ENCODE data around the gene GPSM3.

The GPSM3 gene

DNA sequence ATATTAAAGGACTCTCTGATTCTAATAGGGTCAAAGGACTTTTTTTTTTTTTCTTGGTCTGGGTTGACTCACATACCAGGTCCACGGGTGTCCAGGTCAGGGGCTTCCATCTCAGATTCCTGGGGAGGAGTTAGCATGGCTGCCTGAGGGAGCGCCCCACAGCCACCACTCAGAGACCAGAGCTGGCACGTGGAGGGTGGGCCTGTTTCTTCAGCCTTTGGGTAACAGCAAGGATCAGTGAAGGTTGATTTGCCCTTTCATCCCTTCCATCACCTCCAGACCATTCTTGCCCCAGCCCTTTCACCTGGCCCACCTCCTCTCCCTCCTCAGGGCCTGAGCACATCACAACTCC is 5.9 kb upstream of the GPSM3 start:
- no peaks in the 10 kb centered on the region for H3K36me3 ChIP-seq (ENCODE audit: control insufficient read depth in 2 of 2, insufficient read depth in 1 of 2, low read length in 2 of 2)
- ChIA-PET POLR2A (interaction anchor here (1.5 kb wide), 2 partner anchors 68 to 774 kb away, joined by 4 to 5 read pairs; partner anchors contain the start of gene FKBPL), CTCF (interaction anchor here (0.6 kb wide), 1 partner anchor 48 kb away, joined by 5 read pairs; no protein-coding TSS in a partner anchor)
- no peak for TF ChIP-seq SP3 (tag by site-specific recombination; IDR thresholded peaks at IDR 0.05)
- no peak for TF ChIP-seq ZNF394 (tag by site-specific recombination; IDR thresholded peaks at IDR 0.05; ENCODE audit: borderline replicate concordance)
- TF ChIP-seq FEZF1 (tag by site-specific recombination; IDR thresholded peaks at IDR 0.05), result no peak
- no peak for TF ChIP-seq ZNF350 (tag by site-specific recombination; IDR thresholded peaks at IDR 0.05)
- no peak for TF ChIP-seq ZNF335 (tag by site-specific recombination; conservative IDR thresholded peaks at IDR 0.05)
- no peak for TF ChIP-seq ZNF175 (tag by site-specific recombination; IDR thresholded peaks at IDR 0.05)
- TF ChIP-seq ZSCAN30 (tag by site-specific recombination; IDR thresholded peaks at IDR 0.05), result no peak
- TF ChIP-seq, protein P1, sequence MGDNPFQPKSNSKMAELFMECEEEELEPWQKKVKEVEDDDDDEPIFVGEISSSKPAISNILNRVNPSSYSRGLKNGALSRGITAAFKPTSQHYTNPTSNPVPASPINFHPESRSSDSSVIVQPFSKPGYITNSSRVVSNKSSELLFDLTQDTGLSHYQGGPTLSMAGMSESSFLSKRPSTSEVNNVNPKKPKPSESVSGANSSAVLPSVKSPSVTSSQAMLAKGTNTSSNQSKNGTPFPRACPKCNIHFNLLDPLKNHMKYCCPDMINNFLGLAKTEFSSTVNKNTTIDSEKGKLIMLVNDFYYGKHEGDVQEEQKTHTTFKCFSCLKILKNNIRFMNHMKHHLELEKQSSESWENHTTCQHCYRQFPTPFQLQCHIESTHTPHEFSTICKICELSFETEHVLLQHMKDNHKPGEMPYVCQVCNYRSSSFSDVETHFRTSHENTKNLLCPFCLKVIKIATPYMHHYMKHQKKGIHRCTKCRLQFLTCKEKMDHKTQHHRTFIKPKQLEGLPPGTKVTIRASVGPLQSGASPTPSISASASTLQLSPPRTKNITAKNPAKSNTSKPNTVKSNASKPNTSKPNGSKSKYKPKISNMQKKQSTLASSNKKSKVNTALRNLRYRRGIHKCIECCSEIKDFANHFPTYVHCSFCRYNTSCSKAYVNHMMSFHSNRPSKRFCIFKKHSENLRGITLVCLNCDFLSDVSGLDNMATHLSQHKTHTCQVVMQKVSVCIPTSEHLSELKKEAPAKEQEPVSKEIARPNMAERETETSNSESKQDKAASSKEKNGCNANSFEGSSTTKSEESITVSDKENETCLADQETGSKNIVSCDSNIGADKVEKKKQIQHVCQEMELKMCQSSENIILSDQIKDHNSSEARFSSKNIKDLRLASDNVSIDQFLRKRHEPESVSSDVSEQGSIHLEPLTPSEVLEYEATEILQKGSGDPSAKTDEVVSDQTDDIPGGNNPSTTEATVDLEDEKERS (tag by site-specific recombination; IDR thresholded peaks at IDR 0.05), result no peak
- TF ChIP-seq ZNF214 (tag by site-specific recombination; IDR thresholded peaks at IDR 0.05; ENCODE audit: borderline replicate concordance), result no peak
- no peak for TF ChIP-seq GLIS2 (tag by site-specific recombination; IDR thresholded peaks at IDR 0.05)
- TF ChIP-seq, protein P2, sequence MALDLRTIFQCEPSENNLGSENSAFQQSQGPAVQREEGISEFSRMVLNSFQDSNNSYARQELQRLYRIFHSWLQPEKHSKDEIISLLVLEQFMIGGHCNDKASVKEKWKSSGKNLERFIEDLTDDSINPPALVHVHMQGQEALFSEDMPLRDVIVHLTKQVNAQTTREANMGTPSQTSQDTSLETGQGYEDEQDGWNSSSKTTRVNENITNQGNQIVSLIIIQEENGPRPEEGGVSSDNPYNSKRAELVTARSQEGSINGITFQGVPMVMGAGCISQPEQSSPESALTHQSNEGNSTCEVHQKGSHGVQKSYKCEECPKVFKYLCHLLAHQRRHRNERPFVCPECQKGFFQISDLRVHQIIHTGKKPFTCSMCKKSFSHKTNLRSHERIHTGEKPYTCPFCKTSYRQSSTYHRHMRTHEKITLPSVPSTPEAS (tag by site-specific recombination; IDR thresholded peaks at IDR 0.05), result no peak
- TF ChIP-seq, protein P3, sequence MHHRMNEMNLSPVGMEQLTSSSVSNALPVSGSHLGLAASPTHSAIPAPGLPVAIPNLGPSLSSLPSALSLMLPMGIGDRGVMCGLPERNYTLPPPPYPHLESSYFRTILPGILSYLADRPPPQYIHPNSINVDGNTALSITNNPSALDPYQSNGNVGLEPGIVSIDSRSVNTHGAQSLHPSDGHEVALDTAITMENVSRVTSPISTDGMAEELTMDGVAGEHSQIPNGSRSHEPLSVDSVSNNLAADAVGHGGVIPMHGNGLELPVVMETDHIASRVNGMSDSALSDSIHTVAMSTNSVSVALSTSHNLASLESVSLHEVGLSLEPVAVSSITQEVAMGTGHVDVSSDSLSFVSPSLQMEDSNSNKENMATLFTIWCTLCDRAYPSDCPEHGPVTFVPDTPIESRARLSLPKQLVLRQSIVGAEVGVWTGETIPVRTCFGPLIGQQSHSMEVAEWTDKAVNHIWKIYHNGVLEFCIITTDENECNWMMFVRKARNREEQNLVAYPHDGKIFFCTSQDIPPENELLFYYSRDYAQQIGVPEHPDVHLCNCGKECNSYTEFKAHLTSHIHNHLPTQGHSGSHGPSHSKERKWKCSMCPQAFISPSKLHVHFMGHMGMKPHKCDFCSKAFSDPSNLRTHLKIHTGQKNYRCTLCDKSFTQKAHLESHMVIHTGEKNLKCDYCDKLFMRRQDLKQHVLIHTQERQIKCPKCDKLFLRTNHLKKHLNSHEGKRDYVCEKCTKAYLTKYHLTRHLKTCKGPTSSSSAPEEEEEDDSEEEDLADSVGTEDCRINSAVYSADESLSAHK (tag by site-specific recombination; IDR thresholded peaks at IDR 0.05), result no peak
- no peak overlapping the region for H3K27ac ChIP-seq (ENCODE audit: extremely low read depth, low read depth, low read length)
- H3K9me3 ChIP-seq (ENCODE audit: control insufficient read depth, insufficient read depth, low read depth, low read length), result no peaks in the 10 kb centered on the region
- H3K4me3 ChIP-seq (ENCODE audit: low read depth, low read length), result no peak overlapping the region
- H3K4me1 ChIP-seq (ENCODE audit: control insufficient read depth, insufficient read depth, low read length), result peaks cover 5% of the 10 kb centered on the region

DNA sequence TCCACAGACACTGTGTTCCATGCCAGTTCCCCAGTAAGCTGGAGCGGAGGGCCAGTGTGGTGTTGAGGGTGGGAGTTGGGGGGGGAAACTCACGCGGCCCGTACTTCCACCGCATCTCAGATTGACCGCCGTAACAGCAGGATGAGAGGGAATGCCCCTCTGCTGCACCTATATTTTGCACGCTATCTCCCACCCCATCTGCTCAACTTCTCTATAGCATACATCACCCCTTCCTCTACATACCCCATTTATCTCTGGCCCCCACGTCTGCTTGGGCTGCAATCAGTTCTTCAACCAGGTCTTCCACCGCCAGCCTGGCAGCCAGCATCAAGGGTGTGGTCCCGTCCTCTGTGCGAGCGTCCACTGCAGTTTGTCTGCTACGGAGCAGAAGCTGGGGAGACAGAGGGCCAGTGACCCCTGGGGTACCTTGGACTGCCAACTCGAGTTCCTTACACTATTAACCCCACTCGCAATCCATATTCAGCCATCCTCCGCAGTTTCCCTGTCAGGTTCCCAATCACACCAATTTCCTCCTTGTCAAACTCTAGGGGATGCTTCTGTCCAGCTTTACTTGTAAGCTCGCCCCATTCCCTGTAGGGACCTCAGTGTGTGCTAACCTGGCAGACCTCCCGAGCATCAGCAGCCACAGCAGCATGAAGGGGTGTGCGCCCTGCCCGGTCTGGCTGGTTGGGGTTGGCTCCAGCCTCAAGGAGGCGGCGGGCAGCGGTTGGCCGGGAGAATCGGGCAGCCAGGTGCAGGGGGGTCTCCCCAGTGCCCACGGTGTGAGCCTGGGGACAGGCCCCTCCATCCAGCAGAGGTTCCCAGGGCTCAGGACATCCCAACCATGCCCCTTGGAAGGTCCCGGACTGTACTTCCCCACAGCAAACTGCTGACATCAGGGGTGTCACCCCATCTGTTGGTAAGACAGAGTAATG is 4.5 kb upstream of the GPSM3 start:
- peaks cover 4% of the 10 kb centered on the region for H3K4me1 ChIP-seq (ENCODE audit: control insufficient read depth, insufficient read depth, low read length)
- ChIA-PET CTCF (interaction anchor here (0.7 to 1.5 kb wide), 2 partner anchors 48 to 306 kb away, joined by 3 to 8 read pairs; no protein-coding TSS in a partner anchor), POLR2A (interaction anchor here (0.7 to 2.1 kb wide), 4 partner anchors 44 to 775 kb away, joined by 4 to 24 read pairs (median 4); partner anchors contain the start of gene FKBPL)
- no peaks in the 10 kb centered on the region for H3K9me3 ChIP-seq (ENCODE audit: control insufficient read depth, insufficient read depth, low read depth, low read length)
- H3K36me3 ChIP-seq (ENCODE audit: control insufficient read depth in 2 of 2, insufficient read depth in 1 of 2, low read length in 2 of 2), result no peaks in the 10 kb centered on the region
- H3K4me3 ChIP-seq (ENCODE audit: low read depth, low read length), result peak overlapping the region; percentile 72
- peak overlapping the region; percentile 97; the same call in 1 of the 2 replicates for H3K27ac ChIP-seq (ENCODE audit: extremely low read depth, low read depth, low read length)
- TF ChIP-seq, protein P4, sequence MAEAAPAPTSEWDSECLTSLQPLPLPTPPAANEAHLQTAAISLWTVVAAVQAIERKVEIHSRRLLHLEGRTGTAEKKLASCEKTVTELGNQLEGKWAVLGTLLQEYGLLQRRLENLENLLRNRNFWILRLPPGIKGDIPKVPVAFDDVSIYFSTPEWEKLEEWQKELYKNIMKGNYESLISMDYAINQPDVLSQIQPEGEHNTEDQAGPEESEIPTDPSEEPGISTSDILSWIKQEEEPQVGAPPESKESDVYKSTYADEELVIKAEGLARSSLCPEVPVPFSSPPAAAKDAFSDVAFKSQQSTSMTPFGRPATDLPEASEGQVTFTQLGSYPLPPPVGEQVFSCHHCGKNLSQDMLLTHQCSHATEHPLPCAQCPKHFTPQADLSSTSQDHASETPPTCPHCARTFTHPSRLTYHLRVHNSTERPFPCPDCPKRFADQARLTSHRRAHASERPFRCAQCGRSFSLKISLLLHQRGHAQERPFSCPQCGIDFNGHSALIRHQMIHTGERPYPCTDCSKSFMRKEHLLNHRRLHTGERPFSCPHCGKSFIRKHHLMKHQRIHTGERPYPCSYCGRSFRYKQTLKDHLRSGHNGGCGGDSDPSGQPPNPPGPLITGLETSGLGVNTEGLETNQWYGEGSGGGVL (tag by site-specific recombination; IDR thresholded peaks at IDR 0.05), result peak; percentile 36; the same call in 1 of the 2 replicates
- 0 out of 2 replicates have a peak, but pooled peaks have one; percentile 7 for TF ChIP-seq HOXC10 (CRISPR knock-in tag; IDR thresholded peaks at IDR 0.05)
- no peak for TF ChIP-seq ZNF658 (tag by site-specific recombination; IDR thresholded peaks at IDR 0.05)
- TF ChIP-seq, protein P5, sequence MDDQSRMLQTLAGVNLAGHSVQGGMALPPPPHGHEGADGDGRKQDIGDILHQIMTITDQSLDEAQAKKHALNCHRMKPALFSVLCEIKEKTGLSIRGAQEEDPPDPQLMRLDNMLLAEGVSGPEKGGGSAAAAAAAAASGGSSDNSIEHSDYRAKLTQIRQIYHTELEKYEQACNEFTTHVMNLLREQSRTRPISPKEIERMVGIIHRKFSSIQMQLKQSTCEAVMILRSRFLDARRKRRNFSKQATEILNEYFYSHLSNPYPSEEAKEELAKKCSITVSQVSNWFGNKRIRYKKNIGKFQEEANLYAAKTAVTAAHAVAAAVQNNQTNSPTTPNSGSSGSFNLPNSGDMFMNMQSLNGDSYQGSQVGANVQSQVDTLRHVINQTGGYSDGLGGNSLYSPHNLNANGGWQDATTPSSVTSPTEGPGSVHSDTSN (CRISPR knock-in tag; IDR thresholded peaks at IDR 0.05), result peak; percentile 13; the same call in 1 of the 2 replicates
- no peak for TF ChIP-seq PRDM1 (tag by site-specific recombination; IDR thresholded peaks at IDR 0.05)
- TF ChIP-seq RBAK (tag by site-specific recombination; IDR thresholded peaks at IDR 0.05), result no peak
- peak; percentile 86 for TF ChIP-seq ZNF600 (tag by site-specific recombination; IDR thresholded peaks at IDR 0.05)
